Kidney (tissue), 14 donors: ENCODE data around the gene FIS1. TPM values are rescaled to one million over a fixed set of nuclear protein-coding genes. Genes with fewer than 3 reads are reported as not detected.

Experiments used
- DNase-seq, 5 donors: peaks; one replicate each; pipeline ENCODE4 v3.0.0-alpha.2; 2013 to 2020
- FAIRE-seq: peaks from 2 replicates; lab custom pipeline; 2012; peaks lifted over from hg19 to GRCh38; lab: Jason Lieb, UNC
- H3K27ac ChIP-seq, 2 donors: one replicate each; pipeline ENCODE4 v1.7.0; 2013; ENCODE audit warnings: low read depth in 2 of 2, low read length in 2 of 2, inconsistent platforms in 1 of 2
- H3K27me3 ChIP-seq: one replicate; pipeline ENCODE4 v1.7.1; 2013; ENCODE audit warnings: low read length, inconsistent platforms; ENCODE audit not compliant: control insufficient read depth, insufficient read depth
- H3K36me3 ChIP-seq, 3 donors: one replicate each; pipeline versions ENCODE4 v1.7.0 to v1.7.1; 2013; ENCODE audit warnings: low read length in 3 of 3, control low read depth in 1 of 3, inconsistent platforms in 1 of 3; ENCODE audit not compliant: insufficient read depth in 3 of 3, control insufficient read depth in 2 of 3
- H3K4me1 ChIP-seq, 3 donors: one replicate each; pipeline versions ENCODE4 v1.7.0 to v1.7.1; 2013; ENCODE audit warnings: low read length in 3 of 3, inconsistent platforms in 1 of 3, low read depth in 1 of 3; ENCODE audit not compliant: control insufficient read depth in 2 of 3, insufficient read depth in 2 of 3
- H3K4me3 ChIP-seq, 3 donors: one replicate each; pipeline versions ENCODE4 v1.7.0 to v1.8.1; 2013; ENCODE audit warnings: low read length in 3 of 3, control low read depth in 1 of 3, inconsistent platforms in 1 of 3
- H3K9ac ChIP-seq, 3 donors: one replicate each; pipeline versions ENCODE4 v1.7.0 to v1.7.1; 2013; ENCODE audit warnings: low read length in 3 of 3, control low read depth in 1 of 3, inconsistent platforms in 1 of 3
- H3K9me3 ChIP-seq, 3 donors: one replicate each; pipeline versions ENCODE4 v1.7.0 to v1.7.1; 2013; ENCODE audit warnings: low read length in 3 of 3, control low read depth in 1 of 3, inconsistent platforms in 1 of 3; ENCODE audit not compliant: control insufficient read depth in 2 of 3, insufficient read depth in 1 of 3
- intact Hi-C: fragments of 100-400 bp; cut with DNase I; formaldehyde crosslinking; loops from one replicate; pipeline ENCODE4 v1.11.1; 2022
- polyA plus RNA-seq: library from polyadenylated mRNA; stranded (reverse); fragments of 350-450 nt; fragmentation: Illumina TruSeq; extraction: RNeasy Lipid Tissue Mini Kit (QIAGEN cat#74804); gene quantifications from one replicate; pipeline ENCODE4 v1.2.3, GENCODE V29; 2014; ENCODE audit warnings: low read depth, low replicate concordance; ENCODE audit not compliant: insufficient read depth
- total RNA-seq: library from RNA; stranded (reverse); fragmentation: NEBNext Ultra II Directional; extraction: Animal tissue kit (Norgen Biotek cat#: 25700); gene quantifications from one replicate; pipeline ENCODE4 v1.2.1, GENCODE V29; 2021
- TF ChIP-seq, protein P1 (sequence below): IDR thresholded peaks from 3 replicates; pipeline ENCODE4 v1.5.1; 2012; ENCODE audit warnings: mild to moderate bottlenecking, moderate library complexity, borderline replicate concordance; ENCODE audit not compliant: insufficient read depth; ENCODE audit errors: extremely low read depth
- donor health status: control.
- donor health status: control.
- donor health status: control.
- donor health status: control.
- donor health status: control.
- donor health status: DM: yes; HTN: yes; CAD: no.
- donor health status: Normal renal cell carcinoma (clear cell type).

Gene FIS1
- total and polyA plus RNA-seq, 2 donors from 2014 or later = 180 to 472 TPM

DNA sequence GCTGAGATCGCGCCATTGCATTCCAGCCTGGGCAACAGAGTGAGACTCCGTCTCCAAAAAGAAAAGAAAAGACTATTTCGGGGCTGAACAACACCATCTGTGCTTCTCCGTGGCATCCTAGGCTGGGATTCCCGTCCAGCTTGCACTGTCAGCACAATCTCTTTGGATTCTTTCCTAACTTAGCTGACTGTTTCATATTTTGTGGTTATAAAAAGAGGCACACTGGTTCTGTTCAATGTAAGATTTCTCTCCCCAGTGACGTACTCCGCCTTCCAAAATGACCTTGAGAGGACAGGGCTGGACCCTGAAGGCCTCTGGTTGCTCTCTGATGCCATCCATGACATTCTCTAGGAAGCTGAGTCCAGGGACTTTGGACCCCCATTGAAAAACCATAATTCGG lies 18.2 kb downstream of the FIS1 start:
- TF ChIP-seq, protein P1, sequence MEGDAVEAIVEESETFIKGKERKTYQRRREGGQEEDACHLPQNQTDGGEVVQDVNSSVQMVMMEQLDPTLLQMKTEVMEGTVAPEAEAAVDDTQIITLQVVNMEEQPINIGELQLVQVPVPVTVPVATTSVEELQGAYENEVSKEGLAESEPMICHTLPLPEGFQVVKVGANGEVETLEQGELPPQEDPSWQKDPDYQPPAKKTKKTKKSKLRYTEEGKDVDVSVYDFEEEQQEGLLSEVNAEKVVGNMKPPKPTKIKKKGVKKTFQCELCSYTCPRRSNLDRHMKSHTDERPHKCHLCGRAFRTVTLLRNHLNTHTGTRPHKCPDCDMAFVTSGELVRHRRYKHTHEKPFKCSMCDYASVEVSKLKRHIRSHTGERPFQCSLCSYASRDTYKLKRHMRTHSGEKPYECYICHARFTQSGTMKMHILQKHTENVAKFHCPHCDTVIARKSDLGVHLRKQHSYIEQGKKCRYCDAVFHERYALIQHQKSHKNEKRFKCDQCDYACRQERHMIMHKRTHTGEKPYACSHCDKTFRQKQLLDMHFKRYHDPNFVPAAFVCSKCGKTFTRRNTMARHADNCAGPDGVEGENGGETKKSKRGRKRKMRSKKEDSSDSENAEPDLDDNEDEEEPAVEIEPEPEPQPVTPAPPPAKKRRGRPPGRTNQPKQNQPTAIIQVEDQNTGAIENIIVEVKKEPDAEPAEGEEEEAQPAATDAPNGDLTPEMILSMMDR = no peak
- Histone ChIP-seq H3K36me3 (peaks cover 0 to 23% (median 2%) of the 10 kb centered on the region in 3 donors), H3K27ac (no peak overlapping the region), H3K9ac (no peak overlapping the region), H3K9me3 (no peaks in the 10 kb centered on the region), H3K27me3 (no peaks in the 10 kb centered on the region), H3K4me1 (peaks cover 0 to 4% (median 3%) of the 10 kb centered on the region in 3 donors), H3K4me3 (no peak overlapping the region)
- intact Hi-C loops = no loop called here
- DNase-seq (no peak), FAIRE-seq (no peak)

- peaks cover 0 to 23% (median 2%) of the 10 kb centered on the region in 3 donors for H3K36me3 ChIP-seq
- FAIRE-seq = no peak
- no peak overlapping the region for H3K27ac ChIP-seq
- H3K9ac ChIP-seq = no peak overlapping the region
- no peaks in the 10 kb centered on the region for H3K9me3 ChIP-seq
- no peaks in the 10 kb centered on the region for H3K27me3 ChIP-seq
- TF ChIP-seq, protein P1 = no peak
- H3K4me1 ChIP-seq = no peaks in the 10 kb centered on the region
- no peak overlapping the region for H3K4me3 ChIP-seq
- intact Hi-C loops = no loop called here
- no peak for DNase-seq
Measured at GRCh38 chr7:101225650-101226049, 19.2 kb downstream of the FIS1 start.

DNA sequence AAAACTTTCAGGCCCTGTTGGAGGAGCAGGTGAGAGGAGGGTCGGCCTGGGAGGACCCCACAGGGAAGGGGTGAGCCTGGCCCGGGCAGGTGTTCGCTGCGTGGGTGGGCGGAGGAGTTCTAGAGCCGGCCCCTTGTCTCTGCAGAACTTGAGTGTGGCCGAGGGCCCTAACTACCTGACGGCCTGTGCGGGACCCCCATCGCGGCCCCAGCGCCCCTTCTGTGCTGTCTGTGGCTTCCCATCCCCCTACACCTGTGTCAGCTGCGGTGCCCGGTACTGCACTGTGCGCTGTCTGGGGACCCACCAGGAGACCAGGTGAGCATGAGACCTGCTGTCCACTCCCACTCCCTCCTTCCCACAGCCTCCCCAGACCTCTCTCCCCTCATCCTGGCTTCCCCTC lies 21.4 kb downstream of the FIS1 start:
- no peaks in the 10 kb centered on the region for H3K27me3 ChIP-seq
- no peak overlapping the region for H3K4me3 ChIP-seq
- H3K27ac ChIP-seq = no peak overlapping the region
- FAIRE-seq (no peak), DNase-seq (no peak)
- intact Hi-C loops = no loop called here
- H3K36me3 ChIP-seq = peaks cover 0 to 23% (median 2%) of the 10 kb centered on the region in 3 donors
- TF ChIP-seq, protein P1 = no peak
- H3K9me3 ChIP-seq = no peaks in the 10 kb centered on the region
- H3K9ac ChIP-seq = no peak overlapping the region
- H3K4me1 ChIP-seq = peaks cover 0 to 12% (median 5%) of the 10 kb centered on the region in 3 donors
